ENCODE measurements around the gene CTPS1.

CTPS1 gene

GRCh38 chr1:40997096-40997495 is 17.6 kb downstream of the CTPS1 start:
- DNase-seq (ENCODE audit: low spot score), result no peak

- no peak for DNase-seq (ENCODE audit: low spot score)
Observed at GRCh38 chr1:40998668-40999067, 19.2 kb downstream of the CTPS1 start.

GRCh38 chr1:41003127-41003639 is 23.7 kb downstream of the CTPS1 start:
- DNase-seq (ENCODE audit: low spot score), result no peak

- DNase-seq (ENCODE audit: low spot score), result peak; percentile 87
Observed at GRCh38 chr1:41003640-41004220, 24.2 kb downstream of the CTPS1 start.

- no peak for DNase-seq (ENCODE audit: low spot score)
Observed at GRCh38 chr1:41005876-41006275, 26.4 kb downstream of the CTPS1 start.

GRCh38 chr1:41006942-41007865 is 27.7 kb downstream of the CTPS1 start:
- DNase-seq (ENCODE audit: low spot score), result no peak

- no peak for DNase-seq (ENCODE audit: low spot score)
Observed at GRCh38 chr1:41009466-41009865, 30.0 kb downstream of the CTPS1 start.

- DNase-seq (ENCODE audit: low spot score), result no peak
Observed at GRCh38 chr1:41010345-41010744, 30.8 kb downstream of the CTPS1 start.

GRCh38 chr1:41013024-41013423 is 33.5 kb downstream of the CTPS1 start:
- no peak for DNase-seq (ENCODE audit: low spot score)

- no peak for DNase-seq (ENCODE audit: low spot score)
Observed at GRCh38 chr1:41013796-41014195, 34.3 kb downstream of the CTPS1 start.

GRCh38 chr1:41014871-41015270 is 35.4 kb downstream of the CTPS1 start:
- DNase-seq (ENCODE audit: low spot score), result no peak

GRCh38 chr1:41015281-41015896 is 35.9 kb downstream of the CTPS1 start:
- DNase-seq (ENCODE audit: low spot score), result no peak

- no peak for DNase-seq (ENCODE audit: low spot score)
Observed at GRCh38 chr1:41015897-41016470, 36.5 kb downstream of the CTPS1 start.

GRCh38 chr1:41017141-41018017 is 37.9 kb downstream of the CTPS1 start:
- DNase-seq (ENCODE audit: low spot score), result no peak

GRCh38 chr1:41018018-41018410 is 38.5 kb downstream of the CTPS1 start:
- no peak for DNase-seq (ENCODE audit: low spot score)

- no peak for DNase-seq (ENCODE audit: low spot score)
Observed at GRCh38 chr1:41019353-41019745, 39.9 kb downstream of the CTPS1 start.

- DNase-seq (ENCODE audit: low spot score), result no peak
Observed at GRCh38 chr1:41020109-41020576, 40.6 kb downstream of the CTPS1 start.

- DNase-seq (ENCODE audit: low spot score), result no peak
Observed at GRCh38 chr1:41020654-41021053, 41.2 kb downstream of the CTPS1 start.

GRCh38 chr1:41021526-41022308 is 42.2 kb downstream of the CTPS1 start, which contains the start of gene SLFNL1:
Gene SLFNL1 (minus strand): TSS chr1:41021725. CDS start chr1:41020660, 1,065 bp downstream.
- DNase-seq (ENCODE audit: low spot score), result no peak

GRCh38 chr1:41022424-41022823 is 42.9 kb downstream of the CTPS1 start:
- DNase-seq (ENCODE audit: low spot score), result no peak
